Islet of Langerhans (tissue), 1 donor: ENCODE data around the gene CCT8.
"Not testable (repeated sequence)": the region's sequence is repeated elsewhere in the genome, so short reads cannot be mapped to it uniquely, and the experiment has no call there.

Source experiments
- FAIRE-seq: peaks from one replicate; lab custom pipeline; 2011; peaks lifted over from hg19 to GRCh38; lab: Jason Lieb, UNC

The CCT8 gene

GRCh38 chr21:29076731-29077640, 3.5 kb upstream of the CCT8 start:
- not testable (repeated sequence) for FAIRE-seq

- FAIRE-seq = no peak
Observed at GRCh38 chr21:29075706-29076466, 2.4 kb upstream of the CCT8 start.

GRCh38 chr21:29074783-29075182, 1.3 kb upstream of the CCT8 start:
- FAIRE-seq = no peak

- FAIRE-seq = no peak
Observed at GRCh38 chr21:29074007-29074376, 544 bp upstream of the CCT8 start.

- no peak for FAIRE-seq
Observed at GRCh38 chr21:29072873-29073221, 601 bp downstream of the CCT8 start.

GRCh38 chr21:29064850-29065481, 8.5 kb downstream of the CCT8 start:
- no peak for FAIRE-seq

GRCh38 chr21:29056538-29057050, 16.9 kb downstream of the CCT8 start:
- FAIRE-seq = no peak

GRCh38 chr21:29056005-29056404, 17.4 kb downstream of the CCT8 start:
- no peak for FAIRE-seq

- FAIRE-seq = no peak
Observed at GRCh38 chr21:29055080-29055479, 18.4 kb downstream of the CCT8 start.

- FAIRE-seq = no peak
Observed at GRCh38 chr21:29053656-29054055, 19.8 kb downstream of the CCT8 start.

GRCh38 chr21:29053011-29053553, 20.4 kb downstream of the CCT8 start:
- no peak for FAIRE-seq

- FAIRE-seq = no peak
Observed at GRCh38 chr21:29052224-29052623, 21.2 kb downstream of the CCT8 start.

- no peak for FAIRE-seq
Observed at GRCh38 chr21:29034678-29035077, 38.8 kb downstream of the CCT8 start.

- no peak for FAIRE-seq
Observed at GRCh38 chr21:29033871-29034270, 39.6 kb downstream of the CCT8 start.

- no peak for FAIRE-seq
Observed at GRCh38 chr21:29033301-29033700, 40.1 kb downstream of the CCT8 start.

GRCh38 chr21:29030909-29031308, 42.5 kb downstream of the CCT8 start:
- no peak for FAIRE-seq

- FAIRE-seq = no peak
Observed at GRCh38 chr21:29029524-29029923, 43.9 kb downstream of the CCT8 start.

- FAIRE-seq = no peak
Observed at GRCh38 chr21:29025328-29025713, 48.1 kb downstream of the CCT8 start.

- peak; percentile 85 for FAIRE-seq
Observed at GRCh38 chr21:29024474-29025327, 48.7 kb downstream of the CCT8 start, which contains the start of gene USP16. USP16 (plus strand) TSS chr21:29024668; CDS start chr21:29027914, 3,246 bp downstream.

GRCh38 chr21:29022166-29022565, 51.3 kb downstream of the CCT8 start:
- FAIRE-seq = no peak

- FAIRE-seq = no peak
Observed at GRCh38 chr21:29018540-29018939, 54.9 kb downstream of the CCT8 start.
